Dermis microvascular lymphatic vessel endothelial cell (primary cell): ENCODE results near the gene LRMDA. TPM values are rescaled to one million over a fixed set of nuclear protein-coding genes. Genes with fewer than 3 reads are reported as not detected.

ENCODE experiments used
- DNase-seq, 2 donors: peaks; one replicate each; pipeline versions ENCODE4 v3.0.0 to v3.0.0-alpha.2; 2010; ENCODE audit warnings: low read depth in 2 of 2
- total RNA-seq: library from RNA; depleted of rRNA; stranded (reverse); fragments of >200 nt; gene quantifications from 2 replicates; pipeline ENCODE4 v1.2.1, GENCODE V29; 2014

Gene LRMDA
- total RNA-seq, 1 donor from 2014 or later, result 10.4 TPM

DNA sequence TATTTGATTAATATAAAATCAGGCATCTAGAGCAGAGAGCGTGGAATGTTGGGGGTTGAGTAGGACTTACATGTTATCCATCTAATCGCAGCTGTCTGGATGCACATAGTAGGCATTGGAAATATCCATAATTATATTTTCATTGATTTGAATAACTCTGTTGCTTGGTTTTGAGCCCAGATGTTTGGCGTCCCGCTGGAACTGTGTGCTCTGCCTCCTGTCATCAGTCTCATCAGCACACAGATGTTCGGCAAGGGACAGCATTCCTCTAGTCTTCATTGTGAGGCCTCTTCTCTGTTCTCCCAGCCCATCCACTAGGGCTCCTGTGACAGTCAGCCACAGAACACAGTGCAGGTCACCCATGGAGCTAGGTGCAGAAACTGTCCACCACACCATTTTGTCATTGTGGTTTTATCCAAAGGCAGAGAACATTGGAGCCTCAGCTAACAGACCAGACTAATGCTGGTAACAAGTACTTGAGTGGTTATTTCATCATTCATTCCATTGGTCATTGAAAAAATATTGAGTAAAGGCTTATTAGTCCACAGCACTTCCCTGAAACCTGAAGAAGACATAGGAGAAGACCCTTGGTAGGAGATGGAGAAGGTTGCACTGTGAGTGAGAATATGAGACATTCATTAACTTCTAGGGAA, 927.4 kb downstream of the LRMDA start:
- no peak for DNase-seq

DNA sequence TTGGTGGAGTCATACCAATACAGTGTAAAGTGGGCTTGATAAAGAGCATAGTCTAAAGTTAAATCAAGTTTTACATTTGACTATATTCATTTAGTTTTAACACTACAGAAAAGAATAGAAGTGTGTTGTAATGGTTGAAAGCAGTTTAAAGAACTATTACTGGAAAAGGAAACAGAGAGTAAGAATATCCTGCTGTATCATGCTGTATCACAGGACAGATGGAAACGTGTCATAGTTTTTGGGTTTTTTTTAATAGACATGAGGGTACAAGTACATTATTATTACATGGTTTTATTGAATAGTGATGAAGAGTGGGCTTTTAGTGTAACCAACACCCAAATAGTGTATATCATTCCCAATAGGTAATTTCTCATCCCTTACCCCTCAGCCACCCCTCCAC, 944.3 kb downstream of the LRMDA start:
- no peak for DNase-seq

- no peak for DNase-seq
These were observed 951.0 kb downstream of the LRMDA start for GRCh38 chr10:76382381-76382851.

GRCh38 chr10:76388321-76389023, 957.0 kb downstream of the LRMDA start:
- DNase-seq, result no peak

DNA sequence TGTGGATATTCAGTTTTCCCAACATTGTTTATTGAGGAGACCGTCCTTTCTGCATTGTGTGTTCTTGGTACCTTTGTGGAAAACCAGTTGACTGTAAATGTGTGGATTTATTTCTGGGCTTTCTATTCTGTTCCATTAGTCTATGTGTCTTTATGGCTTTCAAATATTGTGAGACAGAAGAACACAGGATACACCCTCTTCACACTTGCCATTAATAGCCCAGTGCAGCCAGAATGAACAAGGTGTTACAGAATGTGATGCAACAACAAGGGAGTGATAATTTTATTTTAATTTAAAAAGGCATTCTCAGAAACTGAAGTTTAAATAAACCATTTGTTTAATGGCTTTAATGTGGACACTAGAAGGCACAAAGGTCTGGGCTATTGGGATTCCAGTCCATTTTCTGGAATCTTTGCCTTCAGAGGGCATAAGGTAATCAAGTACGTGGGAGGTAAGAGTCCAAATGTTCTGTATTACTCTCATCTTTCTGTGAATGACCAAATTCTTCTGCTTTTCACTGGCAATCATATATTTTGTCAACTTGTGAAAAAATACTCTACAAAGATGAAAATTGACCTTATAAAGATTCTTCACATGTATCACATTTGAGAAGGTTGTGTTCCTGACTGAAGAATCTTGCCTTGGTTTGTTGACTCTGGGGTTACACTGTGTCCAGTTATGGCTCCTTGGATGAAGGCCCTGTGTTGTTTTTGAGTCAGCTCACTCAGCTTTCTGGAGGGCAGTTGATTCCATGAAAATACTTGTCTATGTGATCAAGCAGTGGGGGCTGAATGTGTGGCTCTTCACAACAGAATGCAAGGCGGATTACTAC, 962.7 kb downstream of the LRMDA start:
- no peak for DNase-seq

GRCh38 chr10:76394707-76395042, 963.3 kb downstream of the LRMDA start:
- DNase-seq, result no peak

DNA sequence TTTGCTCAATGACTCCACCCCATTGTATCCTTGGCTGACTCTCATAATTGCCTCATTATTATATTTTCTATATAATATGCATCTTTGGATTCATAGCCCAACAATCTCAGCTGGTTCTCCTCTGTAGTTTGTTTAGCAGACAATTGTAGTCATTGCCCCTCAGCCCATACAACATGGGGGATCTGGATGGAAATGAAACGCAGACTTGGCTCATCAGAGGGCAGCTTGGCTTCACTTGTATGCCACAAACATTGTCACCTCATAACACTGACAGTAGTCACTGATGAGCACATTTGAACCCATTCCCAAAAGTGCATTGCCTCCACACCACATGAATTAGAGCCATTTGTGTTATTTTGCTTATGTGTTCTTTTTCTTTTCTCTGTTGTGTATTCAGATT, 963.8 kb downstream of the LRMDA start:
- no peak for DNase-seq

GRCh38 chr10:76396134-76396533, 964.7 kb downstream of the LRMDA start:
- no peak for DNase-seq

DNA sequence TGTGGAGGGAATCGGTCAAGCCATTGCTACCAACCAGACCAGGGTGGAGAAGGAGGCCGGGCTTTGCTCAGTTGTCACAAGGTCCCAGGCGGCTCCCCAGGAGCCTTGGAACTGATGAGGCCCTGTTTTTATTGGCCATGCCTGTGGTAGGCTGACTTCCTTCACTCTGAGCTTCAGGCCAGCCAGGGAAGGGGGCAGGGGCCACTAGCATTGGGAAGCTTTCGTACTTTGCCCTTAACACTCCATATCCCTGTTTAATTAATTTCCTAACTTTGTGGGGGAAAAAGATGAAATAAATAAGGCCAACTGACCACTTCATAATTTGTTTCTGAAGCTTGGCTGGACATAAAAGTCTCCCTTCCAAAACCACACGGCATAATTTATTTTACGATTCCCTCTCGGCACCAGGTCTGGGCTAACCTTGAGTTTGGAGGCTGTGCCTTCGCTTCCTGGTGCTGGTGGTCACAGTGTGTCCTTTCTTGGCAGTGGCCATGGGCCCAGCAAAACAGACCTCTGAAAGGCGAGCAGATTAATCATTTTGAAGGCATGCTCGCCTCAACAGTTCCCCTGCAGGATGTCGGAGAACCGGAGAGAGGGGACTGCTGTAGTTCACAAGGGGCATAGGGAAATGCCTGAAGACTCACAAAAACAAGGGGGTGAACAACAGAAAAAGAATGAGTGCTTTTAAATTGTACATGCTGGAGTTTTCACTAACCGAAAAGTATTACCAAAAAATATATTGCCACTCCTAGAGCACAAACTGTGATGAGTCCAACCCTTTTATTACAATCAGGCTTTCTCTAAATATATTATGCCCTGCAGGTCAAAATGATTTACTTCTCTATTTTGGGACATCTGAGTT, 966.0 kb downstream of the LRMDA start:
- no peak for DNase-seq

DNA sequence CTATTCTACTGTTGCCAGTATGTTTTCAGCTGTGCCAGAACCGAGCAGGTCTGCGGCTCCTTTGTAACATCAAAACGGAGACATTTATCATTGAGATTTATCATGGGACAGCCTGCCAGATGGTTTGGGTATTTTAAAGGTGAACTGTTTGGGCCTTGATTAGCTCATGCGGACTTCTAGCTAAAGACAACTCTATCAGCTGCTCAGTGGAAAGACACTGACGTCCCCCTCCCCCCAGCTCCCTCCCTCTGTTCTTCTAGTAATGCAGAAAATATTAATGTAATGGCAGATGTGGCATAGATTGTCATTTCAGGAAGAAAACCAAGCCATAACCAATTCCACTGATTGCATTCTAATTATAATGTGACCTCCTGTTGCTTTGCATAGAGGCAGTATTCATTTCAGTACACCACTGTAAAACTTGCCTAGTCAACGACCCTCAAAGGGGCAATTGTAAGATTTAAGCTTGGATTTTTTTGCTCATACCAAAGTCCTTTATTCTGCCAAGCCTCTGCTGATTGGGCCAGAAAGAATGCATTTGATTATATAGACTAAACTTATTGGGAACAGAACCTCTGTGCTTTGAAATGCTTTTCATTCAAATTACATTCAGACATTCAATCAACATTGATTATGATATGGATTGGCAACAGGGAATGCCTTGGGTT, 966.8 kb downstream of the LRMDA start:
- DNase-seq, result no peak

DNA sequence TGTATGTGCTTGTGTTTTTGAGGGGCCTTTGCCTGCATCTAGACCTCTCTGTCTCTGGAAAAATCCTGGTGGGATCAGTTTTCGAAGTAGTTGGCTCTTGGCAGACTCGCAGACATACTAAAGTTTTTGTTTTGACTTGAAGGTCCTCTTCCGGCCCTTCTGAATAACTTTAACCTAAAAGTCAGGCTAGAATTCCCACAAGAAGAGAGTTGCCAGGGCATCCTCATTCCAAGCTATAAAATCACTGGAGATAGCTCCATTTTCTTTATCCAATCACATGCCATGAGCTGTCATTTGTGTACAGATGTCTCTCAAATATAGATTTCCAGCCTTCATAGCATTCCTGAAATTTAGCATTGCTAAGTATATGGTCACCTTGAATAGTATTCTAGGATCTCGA, 967.8 kb downstream of the LRMDA start:
- DNase-seq, result no peak

- no peak for DNase-seq
These were observed 969.6 kb downstream of the LRMDA start for GRCh38 chr10:76401006-76401405.

DNA sequence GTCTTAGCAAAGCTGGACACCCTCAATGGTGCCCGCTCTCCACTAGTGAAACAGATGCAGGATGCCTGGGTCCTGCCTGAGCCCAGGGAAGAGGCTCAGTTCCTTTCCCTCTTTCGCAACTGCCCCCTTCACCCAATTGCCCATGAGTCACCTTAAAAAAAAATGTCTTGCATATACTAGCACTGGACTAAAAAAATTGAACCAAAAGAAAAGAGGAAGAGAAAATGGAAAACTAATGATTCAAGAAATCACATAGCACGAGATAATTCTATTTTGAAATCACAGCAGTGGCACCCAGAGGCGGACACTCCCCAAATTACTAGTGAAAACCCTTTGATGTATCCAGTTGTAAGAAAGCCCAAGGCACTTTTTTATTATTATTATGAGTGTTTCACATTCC, 972.5 kb downstream of the LRMDA start:
- no peak for DNase-seq

DNA sequence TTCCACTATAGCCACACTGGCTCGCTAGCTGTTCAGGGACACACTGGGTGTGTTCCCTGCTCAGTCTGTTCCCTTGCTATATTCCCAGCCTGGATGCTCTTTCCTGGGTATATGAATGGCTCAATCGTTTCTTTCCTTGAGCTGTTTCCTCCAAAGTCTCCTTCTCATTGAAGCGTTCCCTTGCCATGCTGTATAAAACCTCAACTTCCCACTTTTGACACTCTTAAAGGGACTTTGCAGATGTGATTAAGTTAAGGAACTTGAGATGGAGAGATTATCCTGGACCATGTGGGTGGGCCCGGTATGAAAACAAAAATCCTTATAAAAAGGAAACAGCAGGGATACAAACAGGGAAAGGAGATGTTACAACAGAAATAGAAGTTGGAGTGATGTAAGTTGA, 973.1 kb downstream of the LRMDA start:
- DNase-seq, result no peak

GRCh38 chr10:76405922-76406321, 974.5 kb downstream of the LRMDA start:
- DNase-seq, result no peak

DNA sequence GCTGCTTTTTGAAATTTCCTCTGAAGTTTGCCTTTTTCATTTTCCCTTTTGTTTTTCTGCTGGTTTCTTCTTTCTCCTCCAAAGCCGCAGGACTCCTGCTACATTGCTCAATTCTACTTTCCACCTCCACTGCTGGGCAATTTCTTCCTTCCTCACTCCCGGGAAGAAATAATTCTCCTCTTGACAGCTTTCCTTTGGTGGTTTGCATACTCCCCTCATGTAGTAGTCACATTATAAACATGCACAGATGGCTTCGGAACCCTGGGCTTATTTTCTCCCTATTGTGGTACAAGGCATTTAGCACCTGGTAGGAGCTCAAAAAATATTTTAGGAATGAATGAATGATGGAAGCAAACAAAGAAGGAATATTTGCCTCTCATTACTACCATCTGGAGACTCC, 977.2 kb downstream of the LRMDA start:
- no peak for DNase-seq

DNA sequence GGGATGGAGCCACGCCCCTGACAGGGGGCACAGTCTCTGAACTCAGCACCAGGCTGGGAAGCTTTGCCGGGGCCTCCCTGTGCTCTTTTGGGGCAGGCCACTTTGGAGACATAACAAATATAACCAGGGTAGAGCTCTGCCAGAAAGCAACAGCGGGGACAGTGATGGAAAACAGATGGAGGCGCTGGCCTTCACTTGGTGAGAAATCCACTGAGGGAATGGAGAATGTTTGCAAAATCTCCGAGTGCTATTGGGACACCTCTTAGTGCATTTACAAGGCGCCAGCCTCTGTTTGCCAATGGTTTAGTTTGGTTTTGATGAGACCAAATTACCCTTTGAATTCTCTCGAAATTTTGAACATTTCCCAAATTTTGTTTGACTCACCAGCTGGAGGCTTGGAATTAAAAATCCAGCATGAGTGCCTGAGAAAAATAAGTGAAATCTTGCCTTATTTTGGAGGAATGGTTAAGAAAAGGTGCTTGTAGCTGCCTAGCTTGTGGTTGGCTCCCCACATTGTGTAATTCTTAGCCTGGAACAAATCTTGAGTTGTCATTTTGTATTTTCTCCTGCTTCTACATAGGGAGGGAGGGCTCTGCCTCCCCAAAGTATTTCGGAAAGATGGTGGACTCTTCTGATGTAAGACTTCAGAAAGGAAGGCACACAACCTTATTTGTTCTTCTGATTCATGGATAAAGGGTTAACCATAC, 980.5 kb downstream of the LRMDA start:
- no peak for DNase-seq

- no peak for DNase-seq
These were observed 984.1 kb downstream of the LRMDA start for GRCh38 chr10:76415554-76415953.

- no peak for DNase-seq
These were observed 985.2 kb downstream of the LRMDA start for GRCh38 chr10:76416642-76417041.

DNA sequence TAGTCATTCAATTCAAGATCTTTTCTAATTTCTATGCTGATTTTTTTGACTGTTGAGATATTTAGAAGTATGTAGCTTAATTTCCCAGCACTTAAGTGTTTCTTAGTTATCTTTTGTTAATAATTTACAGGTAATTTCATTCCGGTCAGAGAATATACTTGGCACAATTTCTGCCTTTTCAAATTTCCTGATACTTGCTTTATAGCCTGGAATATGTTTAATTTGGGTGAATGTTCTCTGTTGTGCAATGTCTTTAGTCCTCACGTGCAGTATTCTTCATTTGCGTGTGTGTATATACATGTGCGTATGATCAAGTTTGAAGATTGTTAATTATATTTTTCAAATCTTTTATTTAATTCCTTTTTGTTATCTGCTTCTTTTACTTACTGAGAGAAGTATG, 989.3 kb downstream of the LRMDA start:
- DNase-seq, result no peak
